ENCODE data around the gene UBALD1. TPM values are rescaled to one million over a fixed set of nuclear protein-coding genes. Genes with fewer than 3 reads are reported as not detected.

Gene UBALD1
- 49.1 TPM for total RNA-seq

DNA sequence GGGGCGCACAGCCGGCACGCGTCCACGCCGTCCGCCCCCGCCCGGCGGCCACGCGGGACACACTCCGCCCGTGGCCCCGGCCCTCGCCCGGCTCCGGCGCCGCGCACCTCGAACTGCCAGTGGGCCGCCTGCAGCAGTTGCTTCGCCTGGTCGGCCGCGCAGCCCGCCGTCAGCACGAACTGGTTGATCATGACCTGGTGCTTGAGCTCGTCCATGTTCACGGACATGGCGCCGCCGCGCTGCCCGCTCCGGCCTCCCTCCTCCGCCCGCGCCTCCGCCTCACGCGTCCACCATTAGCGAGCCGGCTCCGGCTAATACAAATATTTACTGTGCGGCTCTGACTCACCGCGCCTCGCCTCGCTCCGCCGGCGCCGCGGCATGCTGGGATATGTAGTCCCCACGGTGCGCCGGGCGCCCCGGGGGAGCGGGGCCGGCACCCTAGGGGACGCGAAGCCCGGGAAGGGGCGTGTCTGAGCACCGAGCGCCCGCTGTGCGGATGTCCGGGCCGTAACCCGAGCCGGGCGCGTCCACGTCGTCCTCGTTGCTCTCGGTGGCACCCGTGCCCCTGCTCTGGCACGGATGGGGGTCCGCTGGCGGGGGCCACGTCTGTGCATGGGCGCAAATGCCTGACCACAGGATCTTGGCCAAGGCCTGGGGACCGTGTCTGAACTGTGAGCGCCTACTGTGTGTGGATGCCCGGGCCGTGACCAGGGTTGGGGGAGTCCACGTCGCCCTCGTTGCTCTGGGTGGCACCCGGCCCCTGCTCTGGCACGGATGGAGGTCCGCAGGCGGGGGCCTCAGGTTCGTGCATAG, at the start of gene UBALD1:
Gene UBALD1 (minus strand): TSS at position 318 of the 813 bp plus-strand sequence. CDS start 91 bp downstream, at position 227.
- DNase-seq (ENCODE audit: low spot score): peak; percentile 88

DNA sequence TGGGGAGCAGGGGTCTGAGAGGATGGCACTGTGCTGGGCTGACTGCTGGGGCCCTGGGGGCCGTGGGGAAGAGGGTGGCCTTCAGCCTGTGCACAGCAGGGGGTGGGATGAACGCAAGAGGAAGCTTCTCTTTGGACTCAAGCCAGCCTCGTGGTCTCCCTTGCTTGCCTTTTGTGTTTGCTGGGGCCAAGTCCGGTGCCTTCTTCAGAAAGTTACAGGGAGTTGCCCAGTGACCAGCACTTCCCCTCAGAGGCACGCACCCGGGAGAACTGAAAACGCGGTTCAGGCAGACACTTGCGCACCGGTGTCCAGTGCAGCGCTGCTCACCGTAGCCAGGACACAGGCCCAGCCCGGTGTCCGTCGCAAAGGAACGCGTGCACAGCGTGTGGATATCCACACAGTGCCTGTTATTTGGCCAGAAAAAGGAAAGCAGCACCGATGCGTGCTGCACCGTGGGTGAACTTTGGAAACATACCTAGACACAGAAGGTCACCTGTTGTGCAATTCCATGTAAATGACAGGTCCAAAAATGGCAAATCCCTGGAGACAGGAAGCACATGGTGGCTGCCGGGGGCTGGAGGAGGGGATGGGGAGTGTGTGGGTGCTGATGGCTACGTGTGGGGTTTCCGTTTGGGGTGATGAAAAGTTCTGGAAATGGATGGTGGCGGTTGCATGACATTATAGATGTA, 49.2 kb upstream of the UBALD1 start:
- peak; percentile 76 for DNase-seq (ENCODE audit: low spot score)

DNA sequence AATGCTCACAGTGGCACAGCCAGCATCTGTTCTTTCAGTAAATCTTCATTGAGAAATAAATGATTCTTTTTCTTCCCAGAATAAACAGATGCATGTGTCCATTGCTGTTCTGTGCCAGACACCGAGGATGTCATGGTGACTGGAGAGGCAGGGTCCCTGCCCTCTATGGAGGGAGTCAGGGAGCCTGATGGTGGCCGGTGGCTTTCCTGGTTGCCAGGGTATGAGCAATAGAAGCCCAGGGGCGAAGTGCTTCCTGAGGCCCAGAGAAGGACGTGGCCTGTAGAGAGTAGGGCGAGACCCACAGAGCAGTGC, 48.7 kb upstream of the UBALD1 start:
- no peak for DNase-seq (ENCODE audit: low spot score)

DNA sequence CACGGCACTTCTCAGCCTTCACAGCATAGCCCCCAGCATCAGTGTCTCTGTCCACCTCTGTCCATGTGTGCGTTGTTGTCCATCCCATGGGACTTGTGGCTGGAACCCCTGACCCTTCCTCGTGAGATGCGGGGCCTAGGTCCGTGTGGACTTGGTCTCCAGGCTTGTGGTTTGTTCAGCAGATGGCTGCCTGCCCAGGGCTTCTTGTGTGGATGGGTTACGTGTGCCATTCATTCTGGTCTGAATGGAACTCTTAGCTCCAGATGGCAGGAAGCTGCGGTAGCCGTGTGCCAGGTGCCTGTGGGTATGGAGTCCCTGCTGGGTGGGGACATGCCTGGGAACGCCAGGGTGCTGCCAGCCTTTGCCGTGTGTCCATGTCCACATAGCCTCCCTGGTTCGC, 47.0 kb upstream of the UBALD1 start:
- DNase-seq (ENCODE audit: low spot score): no peak

GRCh38 chr16:4660454-4661007, 45.8 kb upstream of the UBALD1 start:
- peak; percentile 72 for DNase-seq (ENCODE audit: low spot score)

GRCh38 chr16:4659363-4660353, 45.0 kb upstream of the UBALD1 start:
- no peak for DNase-seq (ENCODE audit: low spot score)

- DNase-seq (ENCODE audit: low spot score): no peak
Measured at GRCh38 chr16:4656695-4657686, 42.3 kb upstream of the UBALD1 start.

- no peak for DNase-seq (ENCODE audit: low spot score)
Measured at GRCh38 chr16:4656221-4656620, 41.5 kb upstream of the UBALD1 start.

- no peak for DNase-seq (ENCODE audit: low spot score)
Measured at GRCh38 chr16:4655801-4656200, 41.1 kb upstream of the UBALD1 start.

GRCh38 chr16:4654964-4655590, 40.4 kb upstream of the UBALD1 start:
- no peak for DNase-seq (ENCODE audit: low spot score)

DNA sequence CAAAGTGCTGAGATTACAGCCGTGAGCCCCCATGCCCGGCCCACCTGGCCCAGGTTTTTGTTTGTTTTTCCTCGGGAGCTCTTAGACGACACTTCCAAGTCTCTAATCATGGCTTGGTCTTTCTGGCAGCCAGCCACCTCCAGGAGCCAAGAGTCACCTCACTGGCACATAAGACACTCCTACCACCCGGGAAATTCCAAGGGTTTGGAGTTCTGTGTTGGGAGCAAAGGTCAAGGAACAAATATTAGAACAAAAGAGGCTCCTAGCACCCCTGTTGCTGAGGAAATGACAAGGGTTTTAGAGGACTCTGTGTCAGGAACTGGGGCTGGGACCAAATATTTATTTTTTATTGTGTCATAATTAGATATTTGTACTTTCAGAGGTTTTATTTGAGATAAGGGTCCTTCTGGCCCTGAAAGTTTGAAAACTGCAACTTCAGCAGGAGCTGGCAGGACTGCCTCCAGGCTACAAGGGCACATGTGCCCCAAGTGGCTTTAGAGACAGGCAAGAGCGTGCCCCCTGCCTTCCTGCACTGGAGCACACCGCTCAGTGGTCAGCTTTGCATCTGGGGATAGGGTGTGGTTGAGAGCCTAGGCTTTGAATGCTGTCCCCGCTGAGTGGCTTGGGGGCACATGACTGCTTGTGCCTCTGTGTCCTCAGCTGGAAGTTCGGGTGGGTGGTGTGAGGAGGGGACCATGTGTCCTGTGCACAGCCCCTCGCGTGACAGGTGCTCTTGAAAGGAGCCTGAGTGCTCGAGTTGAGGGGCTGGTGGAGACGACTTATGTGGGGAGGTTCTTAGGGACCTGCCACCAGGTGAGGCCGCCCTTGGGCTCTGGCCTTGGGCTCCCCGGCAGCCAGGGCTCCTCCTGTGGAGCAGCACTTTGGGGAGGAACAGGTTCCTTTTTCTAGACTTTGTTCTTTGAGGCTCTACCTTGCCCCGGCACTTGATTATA, 39.6 kb upstream of the UBALD1 start:
- peak; percentile 84 for DNase-seq (ENCODE audit: low spot score)

DNA sequence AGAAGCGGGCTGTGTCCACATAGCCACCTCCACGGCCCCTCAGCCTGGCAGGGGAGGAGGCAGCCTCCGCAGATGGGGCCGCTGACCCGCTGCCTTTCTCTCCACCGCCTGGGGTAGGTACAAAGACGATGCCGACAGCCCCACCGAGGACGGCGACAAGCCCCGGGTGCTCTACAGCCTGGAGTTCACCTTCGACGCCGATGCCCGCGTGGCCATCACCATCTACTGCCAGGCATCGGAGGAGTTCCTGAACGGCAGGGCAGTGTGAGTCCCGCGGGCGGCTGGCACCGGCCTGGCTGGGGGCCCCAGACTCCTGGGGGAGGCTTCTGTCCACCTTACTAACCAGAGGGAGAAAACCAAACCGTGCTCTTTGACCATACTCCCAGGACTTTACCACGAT, 37.9 kb upstream of the UBALD1 start:
- DNase-seq (ENCODE audit: low spot score): no peak

GRCh38 chr16:4651827-4652226, 37.1 kb upstream of the UBALD1 start:
- no peak for DNase-seq (ENCODE audit: low spot score)

DNA sequence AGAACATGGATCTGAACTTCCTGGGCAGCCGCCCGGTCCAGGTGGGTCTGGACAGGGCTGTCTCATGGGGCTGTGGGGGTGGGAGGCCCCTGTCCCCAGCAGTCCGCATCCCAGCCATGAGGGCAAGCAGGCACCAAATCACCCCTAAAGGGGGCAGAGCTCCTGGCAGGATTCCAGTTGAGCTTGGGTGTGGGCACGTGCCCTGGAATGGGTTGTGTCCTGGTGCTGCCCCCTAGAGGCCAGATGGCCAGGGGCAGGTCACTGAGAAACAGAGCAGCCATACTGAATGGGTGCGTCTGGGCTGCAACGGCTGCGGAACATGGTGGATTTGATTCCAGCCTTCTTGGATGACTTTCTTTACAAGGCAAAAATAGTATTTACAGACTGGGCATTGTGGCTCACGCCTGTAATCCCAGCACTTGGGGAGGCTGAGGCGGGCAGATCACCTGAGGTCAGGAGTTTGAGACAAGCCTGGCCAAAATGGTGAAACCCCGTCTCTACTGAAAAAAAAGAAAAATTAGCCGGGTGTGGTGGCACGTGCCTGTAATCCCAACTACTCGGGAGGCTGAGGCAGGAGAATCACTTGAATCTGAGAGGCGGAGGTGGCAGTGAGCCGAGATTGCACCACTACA, 35.9 kb upstream of the UBALD1 start:
- DNase-seq (ENCODE audit: low spot score): peak; percentile 40

DNA sequence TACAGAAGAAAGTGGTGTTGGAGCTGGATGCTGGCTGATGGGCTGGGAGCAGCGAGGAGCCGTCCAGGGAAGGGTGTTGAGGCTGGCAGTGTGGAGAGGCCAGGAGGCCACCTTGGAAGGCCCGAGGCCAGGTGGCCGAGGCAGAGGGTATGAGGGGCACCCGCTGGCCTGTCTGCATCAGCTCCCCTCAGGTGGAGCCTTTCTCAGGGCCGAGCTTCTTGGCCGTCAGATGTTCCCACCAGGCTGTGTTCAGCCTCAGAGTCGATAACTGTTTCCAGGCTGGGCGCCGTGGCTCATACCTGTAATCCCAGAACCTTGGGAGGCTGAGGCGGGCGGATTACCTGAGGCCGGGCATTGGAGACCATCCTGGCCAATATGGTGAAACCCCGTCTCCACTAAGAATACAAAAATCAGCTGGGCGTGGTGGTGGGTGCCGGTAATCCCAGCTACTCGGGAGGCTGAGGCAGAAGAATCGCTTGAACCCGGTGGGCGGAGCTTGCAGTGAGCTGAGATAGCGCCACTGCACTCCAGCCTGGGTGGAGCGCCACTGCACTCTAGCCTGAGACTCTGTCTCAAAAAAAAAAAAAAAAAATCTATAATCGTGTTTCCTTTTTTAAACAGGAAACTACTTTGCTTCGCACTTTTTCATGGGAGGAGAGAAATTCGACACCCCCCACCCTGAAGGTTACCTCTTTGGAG, 35.2 kb upstream of the UBALD1 start:
- DNase-seq (ENCODE audit: low spot score): no peak

DNA sequence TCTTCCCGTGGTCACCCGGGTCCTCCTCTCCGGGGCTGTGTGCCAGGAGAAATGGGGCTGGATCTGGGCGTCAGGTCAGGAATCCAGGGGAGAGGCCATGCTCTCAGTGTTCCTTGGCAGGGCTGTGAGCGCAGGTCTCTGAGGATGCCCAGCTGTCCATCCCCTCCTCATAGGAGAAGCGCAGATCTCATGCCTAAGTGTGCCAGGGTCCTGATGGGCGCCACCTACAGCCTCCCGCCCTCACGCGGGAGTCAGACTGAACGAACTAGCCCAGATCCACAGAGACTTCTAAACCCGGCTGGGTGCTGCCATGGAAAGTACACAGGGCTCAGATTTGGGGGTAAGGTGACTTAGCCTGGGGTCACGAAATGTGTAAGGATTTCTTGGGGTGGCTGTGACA, 34.2 kb upstream of the UBALD1 start:
- no peak for DNase-seq (ENCODE audit: low spot score)

DNA sequence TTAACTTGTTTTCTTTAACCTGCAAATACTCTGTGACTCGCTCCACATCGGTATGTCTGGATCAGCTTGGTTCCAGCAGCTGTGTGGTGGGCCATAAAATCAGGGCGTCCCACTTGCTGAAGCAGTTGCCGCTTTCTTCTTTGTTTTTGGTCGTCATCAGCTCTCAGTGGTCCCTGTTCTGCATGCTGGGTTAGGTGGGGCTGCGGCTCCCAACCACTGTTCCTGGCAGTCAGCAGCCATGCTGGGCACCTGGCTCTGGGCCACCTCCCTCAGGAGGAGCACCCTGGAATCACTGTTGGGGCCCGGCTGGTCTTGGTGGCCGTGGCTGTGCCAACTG, 32.9 kb upstream of the UBALD1 start:
- no peak for DNase-seq (ENCODE audit: low spot score)
